BJ (cell line): ENCODE data around the gene RBFA. TPM values are rescaled to one million over a fixed set of nuclear protein-coding genes. Genes with fewer than 3 reads are reported as not detected.

Experiments
- CTCF ChIA-PET: fragments of 350-600 bp; formaldehyde crosslinking; extraction: SDS; loops from one replicate; lab custom pipeline; 2021; ENCODE audit warnings: antibody characterized with exemption, inconsistent platforms; lab: Yijun Ruan, JAX
- POLR2A ChIA-PET: fragments of 300-600 bp; sonication (Branson Sonifier 250); formaldehyde crosslinking; extraction: SDS; loops from one replicate; lab custom pipeline; 2021; ENCODE audit warnings: antibody characterized with exemption; lab: Charles Lee
- DNase-seq: peaks from one replicate; pipeline ENCODE4 v3.0.0-alpha.2; 2011; ENCODE audit warnings: low read depth
- H3K27me3 ChIP-seq: 2 replicates; pipeline ENCODE4 v1.6.0; 2011; ENCODE audit warnings: low read length; ENCODE audit not compliant: control insufficient read depth, insufficient read depth
- H3K36me3 ChIP-seq: 2 replicates; pipeline ENCODE4 v1.5.1; 2011; ENCODE audit warnings: low read length; ENCODE audit not compliant: control insufficient read depth, insufficient read depth
- H3K4me3 ChIP-seq: 2 replicates; pipeline ENCODE4 v1.5.1; 2011; ENCODE audit warnings: low read depth, mild to moderate bottlenecking, control low read depth, low read length
- CTCF ChIP-seq: IDR thresholded peaks from 2 replicates; pipeline ENCODE4 v1.5.1; 2011; ENCODE audit warnings: low read depth, mild to moderate bottlenecking, control low read depth, inconsistent platforms, low read length, moderate library complexity; ENCODE audit not compliant: insufficient read depth
- polyA plus RNA-seq: library from polyadenylated mRNA; depleted of rRNA; stranded (reverse); fragments of >200 nt; gene quantifications from 2 replicates; pipeline ENCODE4 v1.2.3, GENCODE V29; 2011

The RBFA gene
- polyA plus RNA-seq, 1 experiment: 32.4 TPM

- ChIA-PET POLR2A (no interaction called here), CTCF (interaction anchor here (0.9 kb wide), 1 partner anchor 8 kb away, joined by 3 read pairs; no protein-coding TSS in a partner anchor)
- Histone ChIP-seq H3K4me3 (no peak overlapping the region), H3K36me3 (peaks cover 2% of the 10 kb centered on the region; the same call in 1 of the 2 replicates), H3K27me3 (no peaks in the 10 kb centered on the region)
- no peak for TF ChIP-seq CTCF
- no peak for DNase-seq
Measured at GRCh38 chr18:80037300-80037699, 3.1 kb downstream of the RBFA start.

GRCh38 chr18:80037869-80038630 is 3.8 kb downstream of the RBFA start:
- TF ChIP-seq CTCF: no peak
- Histone ChIP-seq H3K4me3 (no peak overlapping the region), H3K27me3 (no peaks in the 10 kb centered on the region), H3K36me3 (peaks cover 2% of the 10 kb centered on the region; the same call in 1 of the 2 replicates)
- no peak for DNase-seq
- POLR2A ChIA-PET: no interaction called here
- CTCF ChIA-PET: no interaction called here

GRCh38 chr18:80040515-80040914 is 6.3 kb downstream of the RBFA start:
- DNase-seq: no peak
- no peak for TF ChIP-seq CTCF
- Histone ChIP-seq H3K4me3 (no peak overlapping the region), H3K27me3 (no peaks in the 10 kb centered on the region), H3K36me3 (peaks cover 6% of the 10 kb centered on the region)
- CTCF ChIA-PET: interaction anchor here (1.1 kb wide), 1 partner anchor 11 kb away, joined by 3 read pairs; no protein-coding TSS in a partner anchor
- POLR2A ChIA-PET: no interaction called here

GRCh38 chr18:80041424-80041823 is 7.2 kb downstream of the RBFA start:
- DNase-seq: no peak
- ChIA-PET CTCF (no interaction called here), POLR2A (no interaction called here)
- Histone ChIP-seq H3K4me3 (no peak overlapping the region), H3K36me3 (peaks cover 8% of the 10 kb centered on the region), H3K27me3 (no peaks in the 10 kb centered on the region)
- no peak for TF ChIP-seq CTCF

GRCh38 chr18:80042785-80043184 is 8.6 kb downstream of the RBFA start:
- Histone ChIP-seq H3K4me3 (no peak overlapping the region), H3K36me3 (peaks cover 10% of the 10 kb centered on the region), H3K27me3 (no peaks in the 10 kb centered on the region)
- no peak for TF ChIP-seq CTCF
- ChIA-PET POLR2A (no interaction called here), CTCF (interaction anchor here (1.4 kb wide), 1 partner anchor 9 kb away, joined by 6 read pairs; the partner anchor contains the start of gene RBFA)
- DNase-seq: no peak
